Smooth muscle cell of trachea (primary cell): ENCODE results near the gene NDUFA3. TPM values are rescaled to one million over a fixed set of nuclear protein-coding genes. Genes with fewer than 3 reads are reported as not detected.

Experiments
- total RNA-seq: library from RNA; depleted of rRNA; stranded (reverse); fragments of >200 nt; gene quantifications from 2 replicates; pipeline ENCODE4 v1.2.1, GENCODE V29; 2014

The NDUFA3 gene
- 5.8 and 25.1 TPM in 2 replicates for total RNA-seq

GRCh38 chr19:54102421-54103169, at the start of gene NDUFA3:
Gene NDUFA3, plus strand, starts transcription at chr19:54102855. Its CDS starts 24 bp downstream, at chr19:54102879.

GRCh38 chr19:54063350-54064116, 39.1 kb upstream of the NDUFA3 start, which contains the start of gene VSTM1:
Gene VSTM1, minus strand, starts transcription at chr19:54063897. Its CDS starts 120 bp downstream, at chr19:54063777.

GRCh38 chr19:54081032-54081431, 21.6 kb upstream of the NDUFA3 start, which contains the start of gene TARM1:
Gene TARM1, minus strand, starts transcription at chr19:54081365. Its CDS starts 25 bp downstream, at chr19:54081340.

GRCh38 chr19:54100561-54100960, 2.1 kb upstream of the NDUFA3 start, which contains the start of gene OSCAR:
Gene OSCAR, minus strand, starts transcription at chr19:54100803. Its CDS starts 11 bp downstream, at chr19:54100792.

DNA sequence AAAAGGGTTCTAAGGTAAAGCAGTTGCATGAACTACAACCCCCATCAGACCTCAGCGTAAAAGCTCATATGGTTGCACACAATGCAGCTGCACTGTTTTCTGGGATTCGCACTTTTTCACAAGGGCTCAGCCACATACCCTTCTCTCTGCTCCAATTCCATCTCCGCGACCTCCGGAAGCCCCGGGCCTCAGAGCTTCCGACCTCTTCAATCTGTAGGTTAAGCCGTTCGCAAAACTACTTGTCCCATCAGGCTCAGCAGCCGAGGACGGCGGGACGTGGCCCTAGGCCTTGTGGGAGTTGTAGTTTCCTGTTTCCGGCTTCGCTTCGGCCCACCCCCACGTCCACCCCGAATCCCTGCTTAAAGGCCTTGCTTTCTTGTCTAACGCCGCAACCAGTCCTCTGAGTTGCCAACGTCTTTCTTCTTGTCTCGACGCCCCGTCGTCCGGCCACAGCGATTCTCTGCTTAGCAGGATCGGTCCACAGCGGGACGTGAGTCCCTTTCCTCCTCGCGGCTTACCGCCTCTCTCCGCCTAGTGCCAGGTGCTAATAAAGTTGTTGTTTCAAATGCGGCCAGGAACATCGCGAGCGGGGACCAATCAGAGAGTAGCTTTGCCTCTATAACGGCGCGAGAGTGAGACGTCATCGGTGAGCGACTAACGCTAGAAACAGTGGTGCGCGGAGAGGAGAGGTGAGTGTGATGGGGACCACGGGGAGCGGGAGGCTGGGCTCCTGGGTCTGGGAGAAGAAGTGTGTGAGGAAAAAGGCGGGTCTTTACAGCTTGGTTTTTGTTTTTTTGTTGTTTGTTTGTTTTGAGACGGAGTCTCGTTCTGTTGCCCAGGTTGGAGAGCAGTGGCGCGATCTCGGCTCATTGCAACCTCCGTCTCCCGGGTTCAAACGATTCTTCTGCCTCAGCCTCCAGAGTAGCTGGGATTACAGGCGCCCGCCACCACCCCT, 12.7 kb downstream of the NDUFA3 start, which contains the start of the genes PRPF31 and TFPT:
TSS of gene PRPF31 (plus strand) at position 646 of the 955 bp plus-strand sequence. CDS start 2,525 bp downstream, outside the sequence.
TSS of gene TFPT (minus strand) at position 549 of the 955 bp plus-strand sequence. CDS start at position 161, 388 bp downstream.

GRCh38 chr19:54137699-54138488, 35.2 kb downstream of the NDUFA3 start, which contains the start of gene CNOT3:
Gene CNOT3, plus strand, starts transcription at chr19:54137762. Its CDS starts 5,217 bp downstream, at chr19:54142979.

Other genes with a start within 250 kb of the NDUFA3 start
- gene MYADM, start 235.0 kb upstream of the NDUFA3 start, total RNA-seq: 9.3 and 11.9 TPM in 2 replicates
- gene PRKCG, start 220.7 kb upstream of the NDUFA3 start, total RNA-seq: not detected in 2 replicates
- gene CACNG7, start 193.6 kb upstream of the NDUFA3 start, total RNA-seq: 0.44 and 2.6 TPM in 2 replicates
- 0.50 and 0.58 TPM in 2 replicates for gene CACNG8, start 139.9 kb upstream of the NDUFA3 start, total RNA-seq
- gene CACNG6, start 111.2 kb upstream of the NDUFA3 start, total RNA-seq: 0.33 TPM in 1 of 2 replicates, not detected in the other
- not detected in 2 replicates for gene VSTM1, start 39.0 kb upstream of the NDUFA3 start, total RNA-seq
- not detected in 2 replicates for gene TARM1, start 21.5 kb upstream of the NDUFA3 start, total RNA-seq
- 0.15 and 0.33 TPM in 2 replicates for gene OSCAR, start 2.1 kb upstream of the NDUFA3 start, total RNA-seq
- 11.7 and 16.4 TPM in 2 replicates for gene TFPT, start 12.8 kb downstream of the NDUFA3 start, total RNA-seq
- gene PRPF31, start 12.9 kb downstream of the NDUFA3 start, total RNA-seq: 56.9 and 79.4 TPM in 2 replicates
- 10.1 and 25.9 TPM in 2 replicates for gene CNOT3, start 34.9 kb downstream of the NDUFA3 start, total RNA-seq
- gene LENG1, start 56.9 kb downstream of the NDUFA3 start, total RNA-seq: 4.3 and 5.4 TPM in 2 replicates
- 0.58 and 0.83 TPM in 2 replicates for gene TMC4, start 70.3 kb downstream of the NDUFA3 start, total RNA-seq
- gene MBOAT7, start 86.7 kb downstream of the NDUFA3 start, total RNA-seq: 36.8 and 94.6 TPM in 2 replicates
- gene TSEN34, start 88.5 kb downstream of the NDUFA3 start, total RNA-seq: 86.1 and 105 TPM in 2 replicates
- 1,744 and 1,790 TPM in 2 replicates for gene RPS9, start 98.0 kb downstream of the NDUFA3 start, total RNA-seq
- gene LILRB3, start 120.2 kb downstream of the NDUFA3 start, total RNA-seq: not detected in 2 replicates
- not detected in 2 replicates for gene LILRA6, start 139.9 kb downstream of the NDUFA3 start, total RNA-seq
- gene LILRB5, start 154.4 kb downstream of the NDUFA3 start, total RNA-seq: under 0.01 TPM in 1 of 2 replicates, not detected in the other
- gene LILRB2, start 178.3 kb downstream of the NDUFA3 start, total RNA-seq: not detected in 2 replicates
- not detected in 2 replicates for gene LILRA5, start 210.3 kb downstream of the NDUFA3 start, total RNA-seq
- gene LILRA4, start 236.3 kb downstream of the NDUFA3 start, total RNA-seq: not detected in 2 replicates